ENCODE measurements around the gene OSGEP. TPM values are rescaled to one million over a fixed set of nuclear protein-coding genes. Genes with fewer than 3 reads are reported as not detected.

OSGEP gene
- total RNA-seq, 6 experiments from 2014 or later, result 11.2 to 43.8 (median 14.4) TPM

- TF ChIP-seq POLR2A (IDR thresholded peaks at IDR 0.05), result no peak
- no peak for TF ChIP-seq CTCF (IDR thresholded peaks at IDR 0.05)
- H3K4me1 ChIP-seq, result no peaks in the 10 kb centered on the region
- H3K27me3 ChIP-seq, result no peaks in the 10 kb centered on the region
- ATAC-seq (peak in 1 of 4 donors; percentile 92), DNase-seq (no peak)
- H3K9me3 ChIP-seq, result no peaks in the 10 kb centered on the region
- peaks cover 0 to 70% (median 15%) of the 10 kb centered on the region in 4 donors for H3K36me3 ChIP-seq
- H3K4me3 ChIP-seq, result no peak overlapping the region
- H3K27ac ChIP-seq, result no peak overlapping the region
- intact Hi-C loops (cut with DNase I), result no loop called here
- 89% methylated on average over 5 of the region's 10 CpGs for WGBS (ENCODE audit: insufficient coverage, low coverage, low lambda C conversion rate, missing lambda C conversion rate)
These were observed 53.5 kb downstream of the OSGEP start for GRCh38 chr14:20400965-20401593.

- Histone ChIP-seq H3K9me3 (no peaks in the 10 kb centered on the region), H3K4me1 (no peaks in the 10 kb centered on the region), H3K36me3 (peaks cover 0 to 75% (median 17%) of the 10 kb centered on the region in 4 donors), H3K27me3 (no peaks in the 10 kb centered on the region), H3K27ac (no peak overlapping the region), H3K4me3 (no peak overlapping the region)
- WGBS (ENCODE audit: insufficient coverage, low coverage, low lambda C conversion rate, missing lambda C conversion rate), result 90% methylated on average over 1 of the region's 1 CpG
- ATAC-seq, result peak in 1 of 4 donors; percentile 61
- intact Hi-C loops (cut with DNase I), result no loop called here
- no peak for DNase-seq
- TF ChIP-seq POLR2A (IDR thresholded peaks at IDR 0.05) (no peak), CTCF (IDR thresholded peaks at IDR 0.05) (no peak)
These were observed 54.0 kb downstream of the OSGEP start for GRCh38 chr14:20400589-20400964.

DNA sequence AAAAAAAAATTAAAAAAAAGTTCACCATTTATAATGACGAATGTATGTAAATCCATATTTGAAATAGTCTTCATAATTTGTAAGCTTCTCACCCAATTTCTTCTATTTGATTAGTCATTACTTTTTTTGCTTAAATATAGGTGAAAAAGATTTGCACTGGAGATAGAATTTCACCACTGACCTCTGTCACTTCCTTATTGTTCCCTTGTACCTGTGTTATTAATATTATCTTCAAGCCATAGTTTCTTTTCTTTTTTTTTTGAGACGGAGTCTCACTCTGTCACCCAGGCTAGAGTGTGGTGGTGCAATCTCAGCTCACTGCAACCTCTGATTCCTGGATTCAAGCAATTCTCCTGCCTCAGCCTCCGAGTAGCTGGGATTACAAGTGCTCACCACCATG, 57.1 kb downstream of the OSGEP start:
- H3K4me3 ChIP-seq, result no peak overlapping the region
- no peaks in the 10 kb centered on the region for H3K9me3 ChIP-seq
- H3K36me3 ChIP-seq, result peaks cover 4 to 68% (median 14%) of the 10 kb centered on the region in 4 donors
- DNase-seq (no peak), ATAC-seq (no peak)
- intact Hi-C loops (cut with DNase I), result no loop called here
- H3K4me1 ChIP-seq, result no peaks in the 10 kb centered on the region
- no peak overlapping the region for H3K27ac ChIP-seq
- 96% methylated on average over 2 of the region's 3 CpGs for WGBS (ENCODE audit: insufficient coverage, low coverage, low lambda C conversion rate, missing lambda C conversion rate)
- H3K27me3 ChIP-seq, result no peaks in the 10 kb centered on the region
- no peak for TF ChIP-seq CTCF (IDR thresholded peaks at IDR 0.05)
- TF ChIP-seq POLR2A (IDR thresholded peaks at IDR 0.05), result no peak

Small RNA genes within 50 kb of the gene (small RNA-seq; reads per million reads assigned to genes)
- 1.5 to 4.3 reads per million in 2 experiments for gene RNA5SP382

Other genes starting within 250 kb of the OSGEP start
- gene OR11H6, start 231.1 kb downstream of the OSGEP start, total RNA-seq, result not detected
- gene OR11H7, start 225.8 kb downstream of the OSGEP start, total RNA-seq, result not detected
- not detected for gene OR11H4, start 215.5 kb downstream of the OSGEP start, total RNA-seq
- 1 to 10 TPM; 3.1 to 5.1 (median 4.2) TPM for gene TTC5, start 148.9 kb downstream of the OSGEP start, total RNA-seq
- gene CCNB1IP1, start 121.5 kb downstream of the OSGEP start, total RNA-seq, result 10 to 100 TPM; 15.7 to 55.5 (median 24.9) TPM
- 10 to 100 TPM in 2 of 6 experiments, 1 to 10 TPM in 4; 5.5 to 10.4 (median 9.1) TPM for gene PARP2, start 111.2 kb downstream of the OSGEP start, total RNA-seq
- 10 to 100 TPM; 10.8 to 17.6 (median 14.0) TPM for gene TEP1, start 41.3 kb downstream of the OSGEP start, total RNA-seq
- under 1 TPM in 5 of 6 experiments, not detected in 1; 0.06 to 0.19 (median 0.11) TPM for gene KLHL33, start 18.6 kb downstream of the OSGEP start, total RNA-seq
- gene APEX1, start 414 bp upstream of the OSGEP start, total RNA-seq, result 10 to 100 TPM; 50.2 to 87.0 (median 59.8) TPM
- gene PIP4P1, start 6.6 kb upstream of the OSGEP start, total RNA-seq, result 10 to 100 TPM in 4 of 6 experiments, 1 to 10 TPM in 2; 7.0 to 13.8 (median 11.4) TPM
- gene PNP, start 14.6 kb upstream of the OSGEP start, total RNA-seq, result 10 to 100 TPM; 22.1 to 48.9 (median 30.9) TPM
- gene RNASE10, start 50.7 kb upstream of the OSGEP start, total RNA-seq, result under 1 TPM in 2 of 6 experiments, not detected in 4; 0.29 to 0.40 TPM
- gene RNASE9, start 106.2 kb upstream of the OSGEP start, total RNA-seq, result not detected
- gene RNASE11, start 133.2 kb upstream of the OSGEP start, total RNA-seq, result not detected
- gene RNASE12, start 136.6 kb upstream of the OSGEP start, total RNA-seq, result not detected
- not detected for gene OR6S1, start 186.9 kb upstream of the OSGEP start, total RNA-seq
- 100 to 1,000 TPM; 129 to 175 (median 151) TPM for gene RNASE4, start 229.7 kb upstream of the OSGEP start, total RNA-seq
- 1,000 to 10,000 TPM in 1 of 6 experiments, 100 to 1,000 TPM in 5; 361 to 1,830 (median 780) TPM for gene ANG, start 234.0 kb upstream of the OSGEP start, total RNA-seq